ENCODE measurements around the gene NSRP1. TPM values are rescaled to one million over a fixed set of nuclear protein-coding genes. Genes with fewer than 3 reads are reported as not detected.
"Not testable (repeated sequence)": the region's sequence is repeated elsewhere in the genome, so short reads cannot be mapped to it uniquely, and the experiment has no call there.

Gene NSRP1
- total and polyA plus RNA-seq, 10 donors, result 15.5 to 39.8 (median 27.9) TPM

DNA sequence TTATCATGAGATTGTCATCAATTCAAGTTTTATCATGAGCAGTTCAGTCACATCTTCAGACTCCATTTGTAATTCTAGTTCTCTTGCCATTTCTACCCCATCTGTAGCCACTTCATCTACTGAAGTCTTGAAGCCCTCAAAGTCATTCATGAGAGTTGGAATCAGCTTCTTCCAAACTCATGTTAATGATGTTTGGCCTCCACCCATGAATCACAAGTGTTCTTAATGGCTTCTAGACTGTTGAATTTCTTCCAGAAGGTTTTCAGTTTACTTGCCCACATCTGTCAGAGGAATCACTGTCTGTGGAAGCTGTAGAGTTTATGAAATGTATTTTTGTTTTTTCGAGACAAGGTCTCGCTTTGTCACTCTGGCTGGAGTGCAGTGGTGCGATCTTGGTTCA is 16.0 kb downstream of the NSRP1 start:
- TF ChIP-seq, protein P1, sequence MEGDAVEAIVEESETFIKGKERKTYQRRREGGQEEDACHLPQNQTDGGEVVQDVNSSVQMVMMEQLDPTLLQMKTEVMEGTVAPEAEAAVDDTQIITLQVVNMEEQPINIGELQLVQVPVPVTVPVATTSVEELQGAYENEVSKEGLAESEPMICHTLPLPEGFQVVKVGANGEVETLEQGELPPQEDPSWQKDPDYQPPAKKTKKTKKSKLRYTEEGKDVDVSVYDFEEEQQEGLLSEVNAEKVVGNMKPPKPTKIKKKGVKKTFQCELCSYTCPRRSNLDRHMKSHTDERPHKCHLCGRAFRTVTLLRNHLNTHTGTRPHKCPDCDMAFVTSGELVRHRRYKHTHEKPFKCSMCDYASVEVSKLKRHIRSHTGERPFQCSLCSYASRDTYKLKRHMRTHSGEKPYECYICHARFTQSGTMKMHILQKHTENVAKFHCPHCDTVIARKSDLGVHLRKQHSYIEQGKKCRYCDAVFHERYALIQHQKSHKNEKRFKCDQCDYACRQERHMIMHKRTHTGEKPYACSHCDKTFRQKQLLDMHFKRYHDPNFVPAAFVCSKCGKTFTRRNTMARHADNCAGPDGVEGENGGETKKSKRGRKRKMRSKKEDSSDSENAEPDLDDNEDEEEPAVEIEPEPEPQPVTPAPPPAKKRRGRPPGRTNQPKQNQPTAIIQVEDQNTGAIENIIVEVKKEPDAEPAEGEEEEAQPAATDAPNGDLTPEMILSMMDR (IDR thresholded peaks at IDR 0.05 in 8 of 11, conservative IDR thresholded peaks at IDR 0.05 in 3 of 11), result no peak
- TF ChIP-seq POLR2A (IDR thresholded peaks at IDR 0.05) (no peak), POLR2AphosphoS5 (IDR thresholded peaks at IDR 0.05) (no peak)
- Histone ChIP-seq H3K4me3 (no peak overlapping the region), H3K9me3 (no peaks in the 10 kb centered on the region), H3K27ac (no peak overlapping the region), H3K4me1 (peaks cover 0 to 16% (median 1%) of the 10 kb centered on the region in 6 donors), H3K27me3 (replicated peaks in 1 of 7) (no peaks in the 10 kb centered on the region), H3K36me3 (peaks cover 0 to 84% (median 25%) of the 10 kb centered on the region in 6 donors)
- 94 to 99% (median 96%) methylated on average over 3 of the region's 3 CpGs for WGBS, 5 donors
- no peak for DNase-seq
- intact Hi-C loops (cut with DNase I; ENCODE audit: low total_unique reads), result loop anchor here (10.0 kb wide), 1 partner anchor 142 kb away; no protein-coding TSS in a partner anchor

DNA sequence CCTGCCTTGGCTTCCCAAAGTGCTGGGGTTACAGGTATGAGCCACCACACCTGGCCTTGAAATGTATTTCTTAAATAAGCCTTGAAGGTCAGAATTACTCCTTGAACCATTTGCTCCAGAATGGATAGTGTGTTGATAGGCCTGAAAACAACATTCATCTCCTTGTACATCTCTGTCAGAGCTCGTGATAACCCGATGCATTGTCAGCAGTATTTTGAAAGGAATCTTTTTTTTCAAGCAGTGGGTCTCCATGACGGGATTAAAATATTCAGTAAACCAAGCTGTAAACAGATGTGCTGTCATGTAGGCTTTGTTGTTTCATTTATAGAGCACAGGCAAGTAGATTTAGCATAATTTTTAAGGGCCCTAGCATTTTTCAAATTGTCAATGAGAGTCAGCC is 16.6 kb downstream of the NSRP1 start:
- TF ChIP-seq POLR2A (IDR thresholded peaks at IDR 0.05), result no peak
- no peak for TF ChIP-seq POLR2AphosphoS5 (IDR thresholded peaks at IDR 0.05)
- TF ChIP-seq, protein P1 (IDR thresholded peaks at IDR 0.05 in 8 of 11, conservative IDR thresholded peaks at IDR 0.05 in 3 of 11), result no peak
- intact Hi-C loops (cut with DNase I; ENCODE audit: low total_unique reads), result loop anchor here (10.0 kb wide), 1 partner anchor 142 kb away; no protein-coding TSS in a partner anchor
- Histone ChIP-seq H3K27ac (no peak overlapping the region), H3K9me3 (no peaks in the 10 kb centered on the region), H3K27me3 (replicated peaks in 1 of 7) (no peaks in the 10 kb centered on the region), H3K4me1 (peaks cover 4 to 21% (median 7%) of the 10 kb centered on the region in 6 donors), H3K4me3 (no peak overlapping the region), H3K36me3 (peaks cover 0 to 80% (median 20%) of the 10 kb centered on the region in 6 donors)
- DNase-seq, result no peak
- 94 to 99% (median 98%) methylated on average over 3 of the region's 3 CpGs for WGBS, 5 donors

DNA sequence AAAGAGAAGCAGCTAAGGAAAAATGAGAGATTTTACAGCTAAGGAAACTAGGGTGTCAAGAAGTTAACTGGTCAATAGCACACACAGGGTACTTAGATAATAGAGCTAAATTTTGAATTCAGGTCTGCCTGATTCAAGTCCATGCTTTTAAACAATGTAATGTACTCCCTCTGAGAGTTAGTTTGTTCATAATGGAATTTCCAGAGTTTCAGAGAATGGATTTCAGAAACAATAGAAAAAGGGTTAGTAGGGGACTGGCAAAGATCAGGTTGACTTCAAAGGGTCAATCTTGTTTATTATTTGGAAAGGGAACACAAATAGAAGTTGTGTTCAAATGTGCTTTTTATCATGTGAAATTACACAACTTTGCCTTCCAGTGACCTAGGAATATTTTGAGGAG is 17.9 kb downstream of the NSRP1 start:
- TF ChIP-seq POLR2A (IDR thresholded peaks at IDR 0.05), result no peak
- TF ChIP-seq, protein P1 (IDR thresholded peaks at IDR 0.05 in 8 of 11, conservative IDR thresholded peaks at IDR 0.05 in 3 of 11), result no peak
- Histone ChIP-seq H3K27ac (no peak overlapping the region), H3K27me3 (replicated peaks in 1 of 7) (no peaks in the 10 kb centered on the region), H3K4me1 (peaks cover 4 to 25% (median 8%) of the 10 kb centered on the region in 6 donors), H3K9me3 (no peaks in the 10 kb centered on the region), H3K36me3 (peaks cover 0 to 70% (median 16%) of the 10 kb centered on the region in 6 donors), H3K4me3 (no peak overlapping the region)
- intact Hi-C loops (cut with DNase I; ENCODE audit: low total_unique reads), result loop anchor here (10.0 kb wide), 1 partner anchor 140 kb away; no protein-coding TSS in a partner anchor
- no peak for DNase-seq

DNA sequence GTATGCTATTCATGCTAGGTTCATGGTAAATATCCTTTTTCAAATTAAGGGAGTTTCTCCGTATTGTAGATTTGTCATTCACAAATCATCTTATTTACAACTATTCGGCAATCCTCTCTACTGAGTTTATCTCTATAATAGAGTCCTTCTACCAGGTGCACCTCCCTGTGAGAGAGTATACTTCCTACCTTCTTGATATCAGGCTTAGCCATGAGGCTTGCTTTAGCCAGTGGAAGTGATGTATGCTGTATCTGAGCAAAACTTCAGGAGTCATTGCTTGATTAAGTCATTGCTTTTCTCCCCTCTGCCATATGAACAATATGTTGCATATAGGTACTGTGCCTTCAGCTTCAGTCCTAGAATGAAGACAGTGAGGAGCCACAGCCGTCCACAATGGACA is 20.5 kb downstream of the NSRP1 start:
- Histone ChIP-seq H3K4me3 (no peak overlapping the region), H3K36me3 (peaks cover 0 to 49% (median 12%) of the 10 kb centered on the region in 6 donors), H3K27ac (no peak overlapping the region), H3K9me3 (no peaks in the 10 kb centered on the region), H3K4me1 (peaks cover 4 to 20% (median 8%) of the 10 kb centered on the region in 6 donors), H3K27me3 (replicated peaks in 1 of 7) (no peaks in the 10 kb centered on the region)
- TF ChIP-seq POLR2AphosphoS5 (IDR thresholded peaks at IDR 0.05) (no peak), POLR2A (IDR thresholded peaks at IDR 0.05) (no peak)
- TF ChIP-seq, protein P1 (IDR thresholded peaks at IDR 0.05 in 8 of 11, conservative IDR thresholded peaks at IDR 0.05 in 3 of 11), result no peak
- DNase-seq, result no peak
- intact Hi-C loops (cut with DNase I; ENCODE audit: low total_unique reads), result loop anchor here (10.0 kb wide), 1 partner anchor 138 kb away; no protein-coding TSS in a partner anchor
- 90 to 97% (median 96%) methylated on average over 3 of the region's 3 CpGs for WGBS, 5 donors

DNA sequence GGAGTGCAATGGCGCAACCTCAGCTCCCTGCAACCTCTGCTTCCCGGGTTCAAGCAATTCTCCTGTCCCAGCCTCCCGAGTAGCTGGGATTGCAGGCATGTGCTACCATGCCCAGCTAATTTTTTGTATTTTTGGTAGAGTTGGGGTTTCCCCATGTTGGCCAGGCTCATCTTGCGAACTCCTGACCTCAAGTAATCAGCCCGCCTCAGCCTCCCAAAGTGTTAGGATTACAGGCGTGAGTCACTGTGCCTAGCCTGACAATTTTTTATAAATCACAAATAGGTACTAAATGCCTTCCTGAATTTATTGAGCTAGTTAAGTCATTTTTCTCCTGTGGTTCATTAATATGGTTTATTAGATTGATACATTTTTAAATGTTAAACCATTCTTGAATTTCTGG is 31.2 kb downstream of the NSRP1 start:
- H3K4me3 ChIP-seq; intact Hi-C loops (cut with DNase I; ENCODE audit: low total_unique reads); DNase-seq; H3K27ac ChIP-seq; H3K9me3 ChIP-seq; H3K27me3 ChIP-seq (replicated peaks in 1 of 7): not testable (repeated sequence)
- peaks cover 0 to 10% (median 2%) of the 10 kb centered on the region in 6 donors for H3K4me1 ChIP-seq
- H3K36me3 ChIP-seq, result peaks cover 0 to 27% (median 0%) of the 10 kb centered on the region in 6 donors
- WGBS, 5 donors, result 87 to 91% (median 88%) methylated on average over 6 of the region's 6 CpGs
